ENCODE results near the gene DOK6.

DOK6 gene

DNA sequence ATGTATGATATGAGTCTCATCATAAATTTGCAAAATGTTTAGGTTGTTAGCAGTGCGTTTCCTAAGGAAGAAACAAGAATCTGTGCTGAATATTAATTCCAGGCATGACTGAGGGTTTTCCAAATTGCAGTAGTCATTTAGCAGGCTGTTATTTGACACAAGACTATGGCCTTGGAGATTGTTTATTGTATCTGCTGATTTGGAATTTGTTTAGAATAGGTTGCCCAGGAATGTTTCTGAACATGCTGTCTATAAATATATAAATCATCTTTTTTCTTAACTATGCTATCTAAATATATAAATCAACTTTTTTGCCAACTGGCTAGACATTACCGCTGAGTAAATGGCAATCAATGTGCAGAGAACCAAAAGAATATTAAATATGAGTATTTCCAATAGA is 90.9 kb downstream of the DOK6 start:
- H3K4me3 ChIP-seq (ENCODE audit: low read depth, low read length): no peak overlapping the region
- TF ChIP-seq CTCF (IDR thresholded peaks at IDR 0.05; ENCODE audit: borderline replicate concordance, insufficient read depth, low read depth, low read length): no peak

- TF ChIP-seq CTCF (IDR thresholded peaks at IDR 0.05; ENCODE audit: borderline replicate concordance, insufficient read depth, low read depth, low read length): no peak
- H3K4me3 ChIP-seq (ENCODE audit: low read depth, low read length): no peak overlapping the region
Observed at GRCh38 chr18:69492861-69493260, 92.2 kb downstream of the DOK6 start.

- TF ChIP-seq CTCF (IDR thresholded peaks at IDR 0.05; ENCODE audit: borderline replicate concordance, insufficient read depth, low read depth, low read length): no peak
- no peak overlapping the region for H3K4me3 ChIP-seq (ENCODE audit: low read depth, low read length)
Observed at GRCh38 chr18:69494841-69495240, 94.2 kb downstream of the DOK6 start.

GRCh38 chr18:69495338-69495737 is 94.7 kb downstream of the DOK6 start:
- H3K4me3 ChIP-seq (ENCODE audit: low read depth, low read length): no peak overlapping the region
- no peak for TF ChIP-seq CTCF (IDR thresholded peaks at IDR 0.05; ENCODE audit: borderline replicate concordance, insufficient read depth, low read depth, low read length)

DNA sequence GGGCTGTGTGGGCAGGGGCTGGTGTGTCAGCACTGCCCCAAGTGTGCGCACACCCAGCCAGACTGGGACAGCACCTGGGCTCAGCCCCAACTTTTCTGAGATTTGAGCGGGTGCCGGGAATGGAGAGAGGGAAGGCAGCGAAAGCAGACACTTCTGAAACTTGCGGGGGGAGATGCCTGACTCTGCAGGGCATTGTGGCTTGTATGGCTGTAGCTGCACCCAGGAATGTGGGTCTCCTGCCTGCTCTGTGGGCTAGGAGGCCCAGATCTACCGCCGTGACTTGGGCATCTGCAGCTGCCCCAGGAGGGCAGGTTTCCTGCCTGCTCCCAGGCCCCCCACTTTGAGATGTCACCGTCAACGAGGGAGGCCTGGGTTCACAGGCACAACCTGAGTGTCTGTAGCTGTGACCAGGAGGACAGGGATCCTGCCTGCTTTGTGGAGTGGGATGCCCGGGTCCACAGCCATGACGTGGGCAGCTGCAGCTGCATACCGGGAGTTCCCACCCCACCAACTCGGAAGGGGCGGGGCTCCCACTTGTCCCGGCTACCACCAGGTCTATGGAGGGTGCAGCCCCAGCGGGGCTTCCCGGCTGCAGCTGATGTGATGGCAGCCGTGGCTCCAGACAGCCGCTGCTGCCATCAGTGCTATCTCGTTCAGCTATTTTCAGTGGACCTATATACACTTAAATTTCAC is 95.3 kb downstream of the DOK6 start:
- no peak overlapping the region for H3K4me3 ChIP-seq (ENCODE audit: low read depth, low read length)
- no peak for TF ChIP-seq CTCF (IDR thresholded peaks at IDR 0.05; ENCODE audit: borderline replicate concordance, insufficient read depth, low read depth, low read length)

GRCh38 chr18:69518989-69519388 is 118.3 kb downstream of the DOK6 start:
- TF ChIP-seq CTCF (IDR thresholded peaks at IDR 0.05; ENCODE audit: borderline replicate concordance, insufficient read depth, low read depth, low read length): no peak
- H3K4me3 ChIP-seq (ENCODE audit: low read depth, low read length): no peak overlapping the region

DNA sequence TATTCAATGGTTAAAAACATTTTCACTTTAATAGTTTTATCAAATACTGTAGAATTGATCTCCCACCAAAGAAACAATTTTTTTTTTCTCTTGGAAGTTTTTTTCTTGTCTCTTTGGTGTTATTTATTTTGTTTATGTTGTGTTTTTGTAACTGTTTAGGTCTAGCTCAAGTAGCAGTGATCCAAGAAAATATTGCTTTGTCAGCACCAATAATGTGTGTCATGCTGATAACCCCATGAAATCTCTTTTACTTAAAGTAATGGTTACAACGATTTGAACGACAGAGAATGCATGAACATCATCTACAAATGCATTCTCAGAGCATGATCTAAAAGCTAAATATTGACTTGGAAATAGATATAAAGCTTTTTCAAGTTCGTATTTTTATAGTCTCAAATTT is 122.9 kb downstream of the DOK6 start:
- no peak overlapping the region for H3K4me3 ChIP-seq (ENCODE audit: low read depth, low read length)
- no peak for TF ChIP-seq CTCF (IDR thresholded peaks at IDR 0.05; ENCODE audit: borderline replicate concordance, insufficient read depth, low read depth, low read length)

Measured in GM12875 (cell line).